A673 (cell line): ENCODE data around the gene BMPR1A.
A peak's percentile ranks its signal among the peaks of the same experiment; 100 is the strongest.

Experiments
- CTCF ChIP-seq: fragments of 300-800, 200-600 bp; sonication (generic); conservative IDR thresholded peaks from 2 replicates; pipeline ENCODE4 v1.5.1; 2017; ENCODE audit warnings: low read depth, mild to moderate bottlenecking, antibody characterized with exemption, low read length, moderate library complexity, mixed read lengths
- EZH2 ChIP-seq: fragments of 200-600 bp; sonication (generic); IDR thresholded peaks from 2 replicates; pipeline ENCODE4 v1.6.1; 2017; ENCODE audit warnings: borderline replicate concordance, low read depth, mild to moderate bottlenecking, mixed read lengths, antibody characterized with exemption, low read length; ENCODE audit not compliant: poor library complexity, severe bottlenecking

GRCh38 chr10:86899670-86900276 lies 143.4 kb downstream of the BMPR1A start:
- TF ChIP-seq EZH2 (no peak), CTCF (peak; percentile 82)
